GM21737 (cell line): ENCODE measurements around the gene ACACB.

Experiments
- ATAC-seq: cut with Tn5 transposase; IDR thresholded peaks from one replicate; pipeline ENCODE4 v1.9.1; 2021; ENCODE audit warnings: mild to moderate bottlenecking, moderate library complexity; ENCODE audit not compliant: unreplicated experiment

ACACB gene

DNA sequence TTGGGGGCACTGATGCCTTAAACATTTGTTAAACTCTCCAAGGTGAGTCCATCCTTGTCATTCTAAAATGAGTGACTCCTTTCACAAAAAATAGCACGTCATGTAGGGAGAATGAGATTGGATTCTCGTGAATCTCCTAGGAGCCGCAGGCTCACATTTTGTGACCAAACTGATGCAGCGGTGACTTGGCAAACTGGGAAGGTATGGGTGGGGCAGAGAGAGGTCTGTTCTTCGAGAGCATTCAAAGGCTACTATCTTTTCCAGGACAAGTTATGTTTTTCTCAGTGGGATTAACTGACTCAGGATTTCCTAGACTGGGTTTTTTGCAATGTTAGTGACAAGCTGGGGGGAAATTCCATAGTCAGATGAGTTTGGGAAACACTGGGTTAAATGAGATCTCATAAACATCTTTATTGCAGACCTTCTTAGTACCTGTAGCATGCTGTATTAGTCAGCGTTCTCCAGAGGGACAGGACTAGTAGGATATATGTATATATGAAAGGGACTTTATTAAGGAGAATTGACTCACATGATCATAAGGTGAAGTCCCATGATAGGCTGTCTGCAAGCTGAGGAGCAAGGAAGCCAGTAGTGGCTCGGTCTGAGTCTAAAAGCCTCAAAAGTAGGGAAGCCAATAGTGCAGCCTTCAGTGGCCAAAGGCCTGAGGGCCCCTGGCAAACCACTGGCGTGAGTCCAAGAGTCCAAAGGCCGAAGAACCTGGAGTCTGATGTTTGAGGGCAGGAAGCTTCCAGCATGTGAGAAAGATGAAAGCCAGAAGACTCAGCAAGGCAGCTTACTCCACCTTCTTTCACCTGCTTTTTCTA is 131.7 kb downstream of the ACACB start:
- ATAC-seq, result no peak

DNA sequence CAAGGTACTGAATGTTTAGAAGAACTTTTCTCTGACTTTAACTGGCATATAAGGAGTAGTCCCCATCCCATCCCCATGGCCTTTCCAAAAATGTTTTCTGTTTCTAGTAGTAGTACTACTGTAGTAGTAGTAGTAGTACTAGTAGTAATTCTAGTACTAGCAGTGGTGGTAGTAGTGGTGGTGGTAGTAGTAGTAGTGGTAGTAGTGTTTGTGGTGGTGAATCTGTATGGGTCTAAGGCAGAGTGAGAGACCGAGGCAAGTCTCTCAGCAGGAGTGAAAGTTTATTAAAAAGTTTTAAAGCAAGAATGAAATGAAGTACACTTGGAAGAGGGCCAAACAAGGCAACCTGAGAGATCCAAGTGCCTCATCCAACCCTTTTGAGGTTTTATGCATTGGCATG is 134.1 kb downstream of the ACACB start:
- no peak for ATAC-seq

DNA sequence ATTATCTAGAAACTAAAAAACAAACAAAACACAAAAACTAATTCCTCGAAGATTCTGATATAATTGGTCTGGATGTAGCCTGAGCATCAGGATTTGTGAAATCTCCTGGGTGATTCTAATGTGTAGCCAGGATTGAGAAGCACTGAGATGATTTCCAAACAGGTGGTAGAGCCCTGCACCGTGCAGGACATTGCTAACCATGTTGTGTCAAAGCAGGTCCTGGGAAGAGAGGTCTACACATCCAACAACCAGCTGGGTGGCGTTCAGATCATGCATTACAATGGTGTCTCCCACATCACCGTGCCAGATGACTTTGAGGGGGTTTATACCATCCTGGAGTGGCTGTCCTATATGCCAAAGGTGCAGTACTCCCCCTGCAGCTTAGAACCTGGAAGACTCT is 136.4 kb downstream of the ACACB start:
- no peak for ATAC-seq

DNA sequence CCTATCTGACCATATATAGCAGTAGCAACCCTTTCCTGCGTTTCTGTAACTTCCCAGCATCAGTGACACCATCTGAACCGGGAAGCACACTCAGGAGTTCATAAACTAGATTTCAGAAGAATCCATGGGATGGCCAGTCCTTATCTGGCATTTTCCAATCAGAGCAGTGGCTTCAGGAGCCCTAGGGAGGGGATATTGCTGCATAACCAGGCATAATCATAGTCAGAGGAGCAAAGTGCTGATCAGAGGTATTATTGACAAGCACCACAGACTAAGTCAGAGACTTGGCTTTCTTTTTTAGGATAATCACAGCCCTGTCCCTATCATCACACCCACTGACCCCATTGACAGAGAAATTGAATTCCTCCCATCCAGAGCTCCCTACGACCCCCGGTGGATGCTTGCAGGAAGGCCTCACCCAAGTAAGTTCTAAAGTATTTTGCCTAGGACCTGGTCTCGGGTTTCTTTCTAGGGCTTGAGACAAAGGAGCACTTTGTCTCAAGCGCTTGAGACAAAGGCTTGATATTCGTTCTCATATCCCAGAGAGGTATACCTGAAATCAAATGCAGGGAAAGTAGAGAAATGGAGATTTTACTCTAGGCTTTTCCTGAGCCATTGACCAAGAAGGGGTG is 137.6 kb downstream of the ACACB start:
- ATAC-seq, result no peak

DNA sequence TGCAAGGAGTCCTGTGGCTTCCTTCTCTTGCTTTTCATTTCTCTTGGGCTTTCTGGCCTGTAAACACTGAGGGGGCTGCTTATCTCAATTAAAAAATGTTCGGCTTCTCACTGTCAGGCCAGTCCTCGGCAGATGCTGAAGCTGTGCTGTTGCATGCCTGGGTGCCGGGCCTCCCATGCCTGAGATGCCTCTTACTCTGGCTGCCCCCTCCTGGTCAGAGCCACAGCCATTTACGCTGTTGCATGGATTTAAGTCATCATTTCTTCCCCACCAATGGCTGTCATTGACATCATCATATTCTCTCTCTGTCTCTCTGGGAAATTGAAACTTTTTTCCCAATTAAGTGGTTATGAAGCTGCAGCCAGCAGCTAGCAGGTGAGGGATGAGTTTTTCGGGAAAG is 139.0 kb downstream of the ACACB start:
- no peak for ATAC-seq

DNA sequence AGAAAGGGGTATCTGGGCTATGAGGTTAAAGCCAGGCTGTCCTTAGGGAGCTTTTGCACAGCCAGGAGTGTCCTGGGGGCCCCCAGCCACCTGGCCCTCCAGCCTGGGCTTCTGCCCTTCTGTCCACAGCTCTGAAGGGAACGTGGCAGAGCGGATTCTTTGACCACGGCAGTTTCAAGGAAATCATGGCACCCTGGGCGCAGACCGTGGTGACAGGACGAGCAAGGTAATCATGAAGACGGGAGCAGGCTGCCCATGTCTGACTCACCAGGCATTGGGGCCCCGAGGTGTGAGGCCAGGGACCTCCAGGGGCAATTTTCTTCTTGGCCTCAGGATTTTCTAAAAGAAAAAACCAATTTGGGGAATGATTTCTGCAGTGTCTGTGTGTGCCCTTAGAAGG is 139.6 kb downstream of the ACACB start:
- no peak for ATAC-seq

DNA sequence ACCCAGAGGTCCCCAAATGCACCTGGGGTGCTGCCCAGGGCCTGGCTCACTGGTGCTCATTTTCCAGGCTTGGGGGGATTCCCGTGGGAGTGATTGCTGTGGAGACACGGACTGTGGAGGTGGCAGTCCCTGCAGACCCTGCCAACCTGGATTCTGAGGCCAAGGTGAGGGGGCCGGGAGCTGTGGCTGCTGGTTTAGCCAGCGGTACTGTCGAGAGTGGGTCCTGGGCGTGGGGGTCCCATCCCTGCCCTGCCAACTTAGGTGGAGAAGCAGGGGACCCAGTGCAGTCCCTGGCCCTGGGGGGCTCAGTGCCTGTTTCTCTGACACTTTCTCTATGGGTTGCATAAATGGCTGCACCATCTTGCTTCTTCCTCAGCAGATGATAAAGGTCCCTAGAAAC is 141.8 kb downstream of the ACACB start:
- no peak for ATAC-seq

DNA sequence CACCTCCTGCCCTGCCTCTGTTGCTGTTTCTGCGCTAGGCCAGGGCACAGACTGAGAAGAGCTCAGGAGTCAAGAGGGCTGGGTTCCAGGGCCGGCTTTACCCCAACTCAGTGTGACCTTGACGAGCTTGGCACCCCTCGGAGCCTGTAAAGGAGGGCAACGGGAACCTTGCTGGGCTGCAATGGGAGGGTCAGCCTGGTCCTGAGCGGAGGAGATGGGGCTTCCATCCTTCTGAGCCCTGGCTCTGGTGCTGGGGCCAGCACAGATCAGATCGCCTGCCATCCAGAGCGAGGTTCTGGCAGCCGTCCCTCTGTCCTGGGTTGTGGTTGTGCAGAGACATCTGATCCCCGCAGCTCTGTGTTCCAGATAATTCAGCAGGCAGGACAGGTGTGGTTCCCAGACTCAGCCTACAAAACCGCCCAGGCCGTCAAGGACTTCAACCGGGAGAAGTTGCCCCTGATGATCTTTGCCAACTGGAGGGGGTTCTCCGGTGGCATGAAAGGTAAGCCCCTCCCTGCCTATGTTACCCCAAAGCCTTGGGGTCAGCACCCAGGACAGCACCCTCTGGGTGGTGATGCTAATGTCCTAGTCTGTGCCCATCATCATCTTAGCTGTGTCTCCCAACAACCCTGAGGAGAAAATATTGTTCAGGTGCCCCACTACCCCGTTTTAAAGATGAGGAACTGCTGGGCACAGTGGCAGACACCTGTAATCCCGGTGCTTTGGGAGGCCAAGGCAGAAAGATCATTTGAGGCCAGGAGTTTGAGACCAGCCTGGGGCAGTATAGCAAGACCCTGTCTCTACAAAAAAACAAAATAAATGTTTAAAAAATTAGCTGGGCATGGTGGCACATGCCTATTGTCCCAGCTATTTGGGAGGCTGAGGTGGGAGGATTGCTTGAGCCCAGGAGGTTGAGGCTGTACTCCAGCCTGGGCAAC is 142.5 kb downstream of the ACACB start:
- no peak for ATAC-seq

DNA sequence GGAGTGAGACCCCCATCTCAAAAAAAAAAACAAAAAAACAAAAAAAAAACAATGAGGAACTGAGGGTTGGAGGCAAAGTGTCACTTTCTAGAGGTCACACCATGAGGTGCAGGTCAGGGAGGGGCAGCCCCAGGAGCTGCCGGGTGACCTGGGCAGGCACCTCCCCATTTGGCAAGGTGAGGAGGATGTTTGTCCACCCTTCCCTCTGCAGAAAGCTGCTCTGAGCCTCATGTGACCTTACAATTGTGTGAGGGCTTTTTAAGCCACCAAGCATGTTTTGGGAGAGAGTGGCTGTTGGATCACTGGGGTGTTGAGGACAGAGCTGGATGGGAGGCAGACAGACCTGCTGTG is 143.1 kb downstream of the ACACB start:
- ATAC-seq, result no peak

DNA sequence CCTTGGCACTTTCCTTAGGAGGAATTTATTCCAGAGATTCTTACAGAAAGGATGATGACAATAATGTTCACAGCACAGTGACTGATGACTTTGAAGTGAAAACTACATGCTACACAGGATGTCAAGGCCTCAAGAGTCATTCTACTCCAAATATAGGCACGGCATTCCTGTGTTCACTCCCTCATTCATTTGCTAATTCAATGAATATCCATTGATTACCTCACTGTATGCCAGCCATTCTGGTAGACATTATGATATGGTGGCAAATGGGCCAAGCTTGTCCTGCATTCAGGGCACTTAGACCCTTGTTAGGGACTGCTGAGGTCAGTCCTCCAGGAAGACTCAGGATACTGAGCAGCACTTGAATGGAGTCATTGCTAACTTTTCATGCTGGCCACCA is 144.7 kb downstream of the ACACB start:
- no peak for ATAC-seq

DNA sequence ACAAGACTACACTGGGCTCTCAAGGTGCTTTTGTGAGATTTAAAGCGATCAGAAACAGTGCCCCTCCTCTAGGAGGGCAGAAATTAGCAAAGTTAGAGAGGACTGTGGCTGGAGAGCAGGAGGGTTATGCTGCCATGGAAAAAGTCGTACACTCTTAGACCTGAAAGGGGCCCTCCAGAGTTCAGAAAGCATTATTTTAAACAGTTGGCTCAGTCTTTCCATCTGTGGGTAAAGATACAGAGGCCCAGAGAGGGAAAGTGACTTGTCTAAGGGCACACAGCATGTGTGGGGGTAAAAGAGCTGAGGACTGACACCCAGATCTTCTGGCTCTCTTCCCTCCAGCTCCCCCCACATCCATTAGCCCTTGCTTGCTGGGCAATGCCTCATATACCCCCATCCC is 145.6 kb downstream of the ACACB start:
- no peak for ATAC-seq

DNA sequence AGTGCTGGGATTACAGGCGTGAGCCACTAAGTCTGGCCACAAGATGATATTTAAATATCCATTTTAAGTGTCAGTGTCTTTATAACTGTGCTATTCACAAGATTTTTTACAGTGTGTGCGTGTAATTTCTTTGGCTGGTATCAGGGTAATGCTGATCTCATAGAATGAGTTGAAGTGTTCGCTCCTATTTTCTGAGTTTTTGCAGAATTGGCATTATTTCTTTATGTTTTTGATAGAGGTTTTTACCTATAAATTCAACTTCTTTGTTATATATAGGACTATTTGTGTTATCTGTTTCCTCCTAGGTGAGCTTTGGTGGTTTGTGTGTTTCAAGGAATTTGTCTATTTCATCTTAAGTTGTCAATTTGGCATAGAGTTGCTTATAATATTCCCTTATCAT is 147.1 kb downstream of the ACACB start:
- no peak for ATAC-seq

DNA sequence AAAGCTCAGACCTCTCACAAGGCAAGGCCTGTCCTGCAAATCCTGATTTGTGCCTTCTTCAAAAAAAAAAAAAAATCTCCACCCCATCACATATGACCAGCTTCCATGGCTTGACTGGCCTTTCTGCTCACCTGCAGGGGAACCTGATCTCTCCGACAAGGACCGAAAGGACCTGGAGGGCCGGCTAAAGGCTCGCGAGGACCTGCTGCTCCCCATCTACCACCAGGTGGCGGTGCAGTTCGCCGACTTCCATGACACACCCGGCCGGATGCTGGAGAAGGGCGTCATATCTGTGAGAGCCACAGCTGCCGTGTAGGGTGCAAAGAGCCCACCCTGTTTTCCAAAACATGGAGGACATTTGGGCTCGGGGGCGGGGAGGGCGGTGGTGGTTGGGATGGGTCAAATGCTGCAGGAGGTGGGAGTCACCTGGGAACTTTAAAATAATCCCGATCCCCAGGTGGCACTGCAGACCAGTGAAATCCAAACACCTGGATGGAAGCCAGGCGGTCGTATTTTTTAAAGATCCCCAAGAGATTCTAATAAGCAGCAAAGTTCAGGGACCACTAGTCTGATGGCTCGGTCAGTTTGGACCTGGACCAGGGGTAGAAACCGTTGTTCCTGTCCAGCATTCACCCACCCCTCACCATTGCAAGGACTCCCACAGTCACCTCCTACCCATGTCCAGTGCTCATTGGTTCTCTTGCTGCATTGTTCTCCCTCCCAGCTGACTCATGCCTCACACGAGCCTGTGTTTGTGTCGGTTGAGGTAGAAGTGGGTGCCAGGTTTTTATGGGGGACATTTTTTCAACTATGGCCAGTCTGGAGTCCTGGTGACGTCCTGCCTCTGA is 147.9 kb downstream of the ACACB start:
- ATAC-seq, result no peak

DNA sequence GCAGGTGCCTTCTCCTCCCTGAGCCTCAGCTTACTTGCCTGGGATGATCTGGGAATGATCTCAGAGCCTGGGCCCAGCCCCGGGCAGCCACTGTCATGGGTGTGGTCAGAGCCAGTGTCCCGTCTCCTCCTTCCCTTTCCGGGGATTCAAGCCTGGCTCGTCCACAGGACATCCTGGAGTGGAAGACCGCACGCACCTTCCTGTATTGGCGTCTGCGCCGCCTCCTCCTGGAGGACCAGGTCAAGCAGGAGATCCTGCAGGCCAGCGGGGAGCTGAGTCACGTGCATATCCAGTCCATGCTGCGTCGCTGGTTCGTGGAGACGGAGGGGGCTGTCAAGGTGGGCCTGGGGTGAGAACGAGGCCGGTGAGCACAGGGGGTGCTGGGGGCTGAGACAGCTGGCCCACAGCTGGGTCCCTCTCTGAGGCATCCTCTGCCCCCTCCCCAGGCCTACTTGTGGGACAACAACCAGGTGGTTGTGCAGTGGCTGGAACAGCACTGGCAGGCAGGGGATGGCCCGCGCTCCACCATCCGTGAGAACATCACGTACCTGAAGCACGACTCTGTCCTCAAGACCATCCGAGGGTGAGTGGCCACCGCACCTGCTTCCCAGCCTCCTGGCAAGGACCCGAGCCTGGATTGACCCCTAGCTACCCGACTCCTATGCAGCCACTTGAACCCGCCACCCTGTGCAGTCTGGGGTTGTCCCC is 148.7 kb downstream of the ACACB start:
- ATAC-seq, result no peak

DNA sequence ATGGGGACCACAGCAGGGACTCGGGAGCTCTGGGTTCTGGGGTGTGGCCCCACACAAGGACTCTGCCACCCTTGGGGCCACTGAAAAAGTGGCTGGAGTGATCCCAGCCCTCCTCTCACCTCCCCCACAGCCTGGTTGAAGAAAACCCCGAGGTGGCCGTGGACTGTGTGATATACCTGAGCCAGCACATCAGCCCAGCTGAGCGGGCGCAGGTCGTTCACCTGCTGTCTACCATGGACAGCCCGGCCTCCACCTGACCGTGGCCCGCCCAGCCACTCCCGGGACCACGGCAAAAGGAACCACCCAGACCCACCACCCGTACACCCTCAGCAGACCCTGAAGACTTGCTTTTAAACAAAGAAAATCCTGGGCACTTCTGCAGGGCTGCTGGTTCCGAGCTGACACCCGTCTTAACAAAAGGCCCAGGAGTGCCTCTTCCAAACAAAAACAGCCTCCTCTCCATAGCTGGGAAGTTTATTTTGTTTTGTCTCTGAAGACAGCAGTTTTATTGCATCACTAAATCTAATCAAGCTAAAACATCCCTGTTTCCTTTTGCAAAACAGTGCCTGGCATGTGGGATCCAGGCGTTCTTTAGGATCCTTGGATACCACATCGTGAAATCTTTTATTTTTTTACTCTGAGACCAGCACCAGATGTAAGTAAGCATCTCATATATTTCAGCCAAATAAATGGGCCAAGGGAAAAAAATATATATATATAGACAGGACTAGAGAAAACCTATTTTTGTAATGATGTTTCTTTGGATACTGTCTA is 149.9 kb downstream of the ACACB start:
- ATAC-seq, result no peak

DNA sequence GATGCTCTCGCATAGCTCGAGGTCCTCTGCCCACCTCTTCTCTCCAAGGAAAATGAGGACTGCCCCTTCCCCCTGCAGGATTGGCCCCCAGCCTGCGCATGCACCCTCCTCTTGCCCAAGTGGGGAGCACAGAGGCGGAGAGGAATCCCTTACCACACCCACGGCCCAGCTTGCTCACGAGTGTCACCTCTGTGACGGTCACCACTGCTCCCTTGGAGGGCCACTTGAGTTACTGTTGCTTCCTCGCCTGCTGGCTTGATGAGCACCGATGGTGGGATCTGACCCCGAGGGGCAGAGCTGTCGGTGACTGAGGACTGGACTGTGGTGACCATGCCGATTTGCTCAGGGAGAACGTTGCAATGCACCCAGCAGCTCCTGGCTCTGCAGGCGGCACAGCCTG is 151.0 kb downstream of the ACACB start:
- ATAC-seq, result no peak

DNA sequence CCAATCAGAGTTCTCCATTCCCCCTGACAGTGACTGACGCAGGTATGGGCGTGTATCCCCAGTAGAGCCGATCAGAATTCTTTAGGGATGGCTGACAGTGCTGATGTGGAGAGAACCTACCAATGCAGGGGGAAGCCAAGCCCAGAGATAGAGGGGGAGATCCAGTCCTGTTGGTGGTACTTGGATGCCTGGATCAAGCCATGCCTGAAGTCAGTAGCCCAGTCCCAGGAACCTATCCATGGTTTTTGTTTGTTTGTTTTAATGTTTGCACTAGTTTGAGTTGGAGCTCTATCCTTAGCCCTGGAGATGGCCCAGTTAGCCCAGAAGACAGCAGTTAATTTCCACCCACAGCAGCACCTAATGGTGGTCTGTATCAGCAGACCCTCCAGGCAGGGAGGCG is 152.5 kb downstream of the ACACB start:
- ATAC-seq, result no peak

DNA sequence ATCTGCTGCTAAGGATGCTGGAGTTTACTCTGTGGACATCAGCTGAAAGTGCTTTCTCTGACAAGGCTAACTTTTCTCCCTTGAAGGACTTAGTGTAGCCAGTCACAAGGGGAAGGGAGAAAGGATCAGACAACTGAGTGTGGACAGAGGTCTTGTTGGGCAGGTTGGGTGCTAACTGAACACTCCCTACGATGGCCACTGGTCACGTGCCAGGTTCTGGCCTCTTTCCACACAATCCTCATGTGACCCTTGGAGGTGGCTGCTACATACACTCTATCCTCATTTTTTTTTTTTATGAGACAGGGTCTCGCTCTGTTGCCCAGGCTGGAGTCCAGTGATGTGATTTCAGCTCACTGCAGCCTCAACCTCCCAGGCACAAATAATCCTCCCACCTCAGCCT is 153.0 kb downstream of the ACACB start:
- ATAC-seq, result no peak

DNA sequence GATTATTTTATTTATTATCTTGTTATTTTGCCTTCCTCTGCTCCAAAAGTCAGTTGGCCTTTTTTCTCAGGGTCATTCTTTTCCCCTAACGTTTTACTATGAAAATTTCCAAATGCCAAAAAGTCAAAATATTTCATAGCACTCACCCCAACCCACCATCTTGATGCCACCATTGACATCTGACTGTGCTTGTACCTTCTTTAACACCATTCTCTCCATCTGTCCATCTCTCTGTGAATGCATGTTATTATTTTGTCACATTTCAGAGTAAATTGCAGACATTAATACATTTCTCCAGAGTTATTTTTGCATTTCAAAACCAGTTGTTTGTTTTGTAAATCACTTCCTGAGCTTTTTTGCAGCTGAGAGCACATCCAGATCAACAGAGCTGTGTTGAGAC is 154.1 kb downstream of the ACACB start:
- no peak for ATAC-seq
